Right lobe of liver (tissue), 4 donors: ENCODE results near the gene ARNT2.

Source experiments
- POLR2A ChIP-seq: fragments of 450-650 bp; IDR thresholded peaks from one replicate; pipeline ENCODE4 v1.6.1; 2017; ENCODE audit warnings: antibody characterized with exemption, mild to moderate bottlenecking
- TF ChIP-seq, protein P1 (sequence below), 4 donors: fragments of 200-600 bp in 3 of 4; fragments of 450-650 bp in 1 of 4; IDR thresholded peaks; one replicate each; pipeline versions ENCODE4 v1.5.1 to v1.8.0; 2016 to 2022; ENCODE audit warnings: antibody characterized with exemption in 4 of 4, mild to moderate bottlenecking in 2 of 4
- donor health status: DM: no; HTN: no; CAD: no.
- donor health status: DM: no; HTN: no; CAD: no.
- donor health status: DM: no; HTN: yes; CAD: no.

DNA sequence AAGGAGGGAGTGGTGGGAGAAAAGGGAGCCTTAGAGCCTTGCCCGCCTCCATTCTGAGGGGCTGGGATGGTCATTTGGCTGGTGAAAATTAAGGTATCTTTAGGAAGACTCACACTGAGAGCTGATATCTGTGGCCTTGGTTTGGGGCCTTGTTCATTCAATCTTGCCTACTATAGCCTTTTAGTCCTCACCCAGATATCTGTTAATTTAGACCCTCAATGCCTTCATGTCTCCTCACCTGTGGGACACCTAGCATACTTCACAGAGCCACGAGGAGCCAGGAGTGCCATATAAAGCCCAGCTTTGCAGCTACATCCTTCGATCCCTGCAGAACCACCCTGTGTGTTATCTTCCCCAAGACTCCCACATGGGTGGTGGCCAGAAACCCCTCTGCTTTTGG, 4.7 kb upstream of the ARNT2 start:
- TF ChIP-seq, protein P1, sequence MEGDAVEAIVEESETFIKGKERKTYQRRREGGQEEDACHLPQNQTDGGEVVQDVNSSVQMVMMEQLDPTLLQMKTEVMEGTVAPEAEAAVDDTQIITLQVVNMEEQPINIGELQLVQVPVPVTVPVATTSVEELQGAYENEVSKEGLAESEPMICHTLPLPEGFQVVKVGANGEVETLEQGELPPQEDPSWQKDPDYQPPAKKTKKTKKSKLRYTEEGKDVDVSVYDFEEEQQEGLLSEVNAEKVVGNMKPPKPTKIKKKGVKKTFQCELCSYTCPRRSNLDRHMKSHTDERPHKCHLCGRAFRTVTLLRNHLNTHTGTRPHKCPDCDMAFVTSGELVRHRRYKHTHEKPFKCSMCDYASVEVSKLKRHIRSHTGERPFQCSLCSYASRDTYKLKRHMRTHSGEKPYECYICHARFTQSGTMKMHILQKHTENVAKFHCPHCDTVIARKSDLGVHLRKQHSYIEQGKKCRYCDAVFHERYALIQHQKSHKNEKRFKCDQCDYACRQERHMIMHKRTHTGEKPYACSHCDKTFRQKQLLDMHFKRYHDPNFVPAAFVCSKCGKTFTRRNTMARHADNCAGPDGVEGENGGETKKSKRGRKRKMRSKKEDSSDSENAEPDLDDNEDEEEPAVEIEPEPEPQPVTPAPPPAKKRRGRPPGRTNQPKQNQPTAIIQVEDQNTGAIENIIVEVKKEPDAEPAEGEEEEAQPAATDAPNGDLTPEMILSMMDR (IDR thresholded peaks at IDR 0.05) = no peak
- no peak for TF ChIP-seq POLR2A
